HG03045 (cell line): ENCODE data around the gene NRGN.

ENCODE experiments used
- ATAC-seq: cut with Tn5 transposase; IDR thresholded peaks from one replicate; pipeline ENCODE4 v1.9.1; 2021; ENCODE audit warnings: mild to moderate bottlenecking, moderate library complexity; ENCODE audit not compliant: unreplicated experiment

Gene NRGN

DNA sequence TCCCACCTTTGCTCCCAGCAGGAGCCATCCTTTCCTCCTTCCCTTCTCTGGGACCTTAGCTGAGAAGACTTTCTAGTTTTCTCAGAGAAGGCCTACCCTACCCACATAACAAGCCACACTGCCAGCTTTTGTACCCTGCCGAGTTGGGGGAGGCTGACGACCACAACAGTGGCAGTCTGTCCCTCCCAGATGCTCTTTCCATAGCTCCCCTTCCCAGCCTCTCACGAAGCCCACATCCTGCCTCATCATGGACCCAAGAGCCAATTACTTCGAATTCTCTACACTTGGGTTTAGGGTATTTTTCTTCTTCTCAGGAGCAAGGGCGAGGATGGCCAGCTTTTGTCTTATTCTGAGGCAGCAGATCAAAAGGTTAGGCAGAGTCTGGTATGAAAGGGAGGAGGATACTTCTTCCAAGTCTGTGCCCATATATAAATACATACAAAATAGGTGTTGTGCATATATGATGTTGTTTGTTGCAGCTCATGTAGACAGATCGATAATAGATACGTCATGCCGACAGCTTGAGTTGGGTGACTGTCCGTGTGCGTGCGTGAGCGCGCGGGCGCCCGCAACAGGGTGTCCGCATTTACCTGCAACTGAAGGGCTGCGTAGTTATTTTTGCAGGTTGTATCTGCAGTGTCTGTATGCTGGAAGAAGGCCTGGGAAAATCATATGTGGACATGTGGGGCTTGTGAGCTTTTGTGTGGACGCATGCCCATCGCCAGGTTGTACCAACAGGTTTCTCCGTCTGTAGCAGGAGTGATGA, 846 bp upstream of the NRGN start:
- no peak for ATAC-seq

DNA sequence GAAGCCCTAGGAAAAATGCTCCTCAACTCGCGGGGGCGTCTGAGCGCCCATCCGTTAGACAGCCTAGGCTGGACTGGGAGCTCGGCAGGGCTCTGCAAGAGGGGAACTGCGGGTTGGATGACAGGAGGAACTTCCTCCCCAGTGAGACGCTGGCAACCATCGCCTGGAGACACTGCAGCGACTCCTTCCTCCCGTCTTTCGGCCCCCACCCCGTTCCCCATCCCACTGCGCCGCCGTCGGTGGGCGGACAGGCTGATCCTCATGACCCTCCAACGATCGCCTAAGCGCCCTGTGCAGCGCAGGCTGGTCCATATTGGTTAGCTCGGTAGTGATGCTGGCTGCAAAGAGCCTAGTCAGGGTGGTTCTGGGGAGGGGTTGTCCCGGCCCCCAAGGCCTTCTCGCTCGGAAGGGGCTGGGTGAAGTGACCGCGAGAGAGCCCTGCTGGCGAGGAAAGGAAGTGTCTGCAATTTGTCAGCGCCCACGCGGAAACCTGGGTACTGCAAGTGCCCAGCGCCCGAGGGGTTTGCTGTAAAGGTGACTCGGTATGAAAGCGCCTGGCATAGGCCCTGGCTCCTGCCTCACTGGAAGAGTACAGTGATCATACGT, 638 bp downstream of the NRGN start:
- peak; percentile 27 for ATAC-seq

- no peak for ATAC-seq
Observed at GRCh38 chr11:124742555-124742954, 2.8 kb downstream of the NRGN start.

DNA sequence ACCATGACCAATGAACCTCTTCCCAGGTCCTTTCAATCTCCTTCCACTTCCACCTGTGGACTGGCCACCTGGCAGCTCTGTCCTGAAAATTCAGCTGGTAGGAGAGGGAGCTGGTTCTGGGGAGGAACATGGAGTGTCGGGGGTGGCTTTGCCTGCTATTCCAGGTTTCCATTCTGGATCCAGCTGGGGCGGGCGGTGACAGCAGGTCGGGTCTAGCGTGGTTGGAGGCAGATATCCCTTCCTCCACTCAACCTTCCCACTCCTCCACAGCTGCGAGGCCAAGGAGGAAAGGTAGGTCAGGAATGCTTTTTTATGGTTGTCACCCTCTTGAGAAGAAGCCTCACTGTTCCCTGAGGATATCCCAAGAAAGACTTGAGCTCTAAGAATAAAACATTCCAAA, 3.3 kb downstream of the NRGN start:
- ATAC-seq: no peak

DNA sequence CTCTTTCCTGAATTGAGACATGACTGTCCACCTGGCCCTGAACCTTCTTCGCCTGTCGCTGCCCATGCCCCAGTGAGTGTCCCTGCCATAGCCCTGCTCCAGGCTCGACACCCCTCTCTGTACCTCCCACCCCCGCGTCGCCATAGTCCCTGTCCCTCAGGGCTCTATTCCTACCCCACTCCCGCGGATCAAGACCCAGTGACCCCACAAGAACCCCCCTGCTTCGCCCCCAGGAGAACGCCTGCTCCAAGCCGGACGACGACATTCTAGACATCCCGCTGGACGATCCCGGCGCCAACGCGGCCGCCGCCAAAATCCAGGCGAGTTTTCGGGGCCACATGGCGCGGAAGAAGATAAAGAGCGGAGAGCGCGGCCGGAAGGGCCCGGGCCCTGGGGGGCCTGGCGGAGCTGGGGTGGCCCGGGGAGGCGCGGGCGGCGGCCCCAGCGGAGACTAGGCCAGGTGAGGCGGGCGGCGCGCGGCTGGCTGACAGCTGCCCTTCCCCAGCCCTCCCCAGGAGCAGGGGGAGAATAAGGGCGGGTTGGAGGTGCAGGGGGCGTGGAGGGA, 5.6 kb downstream of the NRGN start:
- no peak for ATAC-seq

DNA sequence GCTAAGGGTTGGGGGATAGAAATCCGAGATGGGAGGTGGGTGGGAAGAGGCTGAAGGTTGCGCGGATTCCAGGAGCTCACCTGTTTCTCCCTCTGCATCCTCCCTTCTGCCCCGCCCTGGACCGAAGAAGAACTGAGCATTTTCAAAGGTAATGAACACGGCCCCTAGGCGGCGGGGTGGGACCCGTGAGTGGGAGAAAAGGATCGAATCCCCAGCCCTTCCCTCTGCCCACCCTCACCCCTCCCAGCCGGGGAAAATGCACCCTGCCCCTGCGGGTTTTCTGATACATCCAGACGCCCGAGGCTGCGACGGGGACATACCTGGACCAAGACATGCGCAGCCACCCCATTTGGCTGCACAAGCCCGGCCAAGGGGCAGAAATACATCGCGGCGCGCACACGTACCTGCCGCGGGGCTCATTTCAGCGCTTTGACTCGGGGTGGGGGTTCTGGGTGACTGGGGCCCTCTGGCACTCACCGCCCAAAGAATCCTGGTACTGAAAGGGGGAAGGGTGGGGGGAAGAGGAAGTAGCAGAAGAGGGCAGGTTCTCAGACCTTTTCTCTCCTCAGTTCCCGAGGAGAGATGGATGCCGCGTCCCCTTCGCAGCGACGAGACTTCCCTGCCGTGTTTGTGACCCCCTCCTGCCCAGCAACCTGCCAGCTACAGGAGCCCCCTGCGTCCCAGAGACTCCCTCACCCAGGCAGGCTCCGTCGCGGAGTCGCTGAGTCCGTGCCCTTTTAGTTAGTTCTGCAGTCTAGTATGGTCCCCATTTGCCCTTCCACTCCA, 6.3 kb downstream of the NRGN start:
- ATAC-seq: peak; percentile 15

DNA sequence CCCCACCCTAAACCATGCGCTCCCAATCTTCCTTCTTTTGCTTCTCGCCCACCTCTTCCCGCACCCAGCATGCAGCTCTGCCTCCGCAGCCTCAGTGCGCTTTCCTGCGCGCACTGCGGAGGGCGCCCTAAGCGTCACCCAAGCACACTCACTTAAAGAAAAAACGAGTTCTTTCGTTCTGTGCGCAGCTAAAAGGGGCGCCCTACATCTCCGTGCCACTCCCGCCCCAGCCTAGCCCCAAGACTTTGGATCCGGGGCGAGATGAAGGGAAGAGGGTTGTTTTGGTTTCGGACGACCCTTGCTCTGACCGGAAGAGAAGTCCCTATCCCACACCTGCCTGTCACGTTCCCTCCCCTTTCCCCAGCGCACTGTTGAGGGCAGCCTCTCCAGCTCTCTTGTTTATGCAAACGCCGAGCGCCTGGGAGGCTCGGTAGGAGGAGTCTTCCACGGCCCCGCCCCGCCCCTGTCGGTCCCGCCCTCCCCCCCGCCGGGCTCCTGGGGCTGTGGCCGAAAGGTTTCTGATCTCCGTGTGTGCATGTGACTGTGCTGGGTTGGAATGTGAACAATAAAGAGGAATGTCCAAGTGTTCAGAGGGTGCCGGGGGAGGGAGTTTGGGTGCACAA, 7.0 kb downstream of the NRGN start:
- peak; percentile 93 for ATAC-seq

- ATAC-seq: no peak
Observed at GRCh38 chr11:124747406-124748099, 7.8 kb downstream of the NRGN start.

DNA sequence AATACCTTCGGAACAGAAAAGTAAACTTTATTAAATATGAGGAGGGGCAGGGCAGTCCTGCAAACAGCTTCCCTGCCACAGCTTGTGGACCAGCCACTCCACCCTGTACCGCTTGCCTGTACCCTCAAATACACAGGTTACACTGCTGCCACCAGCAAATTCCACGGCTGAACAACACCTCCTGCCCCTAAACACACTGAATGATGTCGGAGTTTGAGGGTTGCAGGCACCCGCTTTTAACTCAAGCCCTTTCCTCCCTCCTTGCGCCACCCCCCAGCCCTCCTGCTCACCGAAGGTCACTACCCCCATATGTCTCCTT, 8.3 kb downstream of the NRGN start:
- ATAC-seq: no peak

GRCh38 chr11:124748481-124749343, 9.0 kb downstream of the NRGN start:
- no peak for ATAC-seq

- no peak for ATAC-seq
Observed at GRCh38 chr11:124749912-124750311, 10.2 kb downstream of the NRGN start.

DNA sequence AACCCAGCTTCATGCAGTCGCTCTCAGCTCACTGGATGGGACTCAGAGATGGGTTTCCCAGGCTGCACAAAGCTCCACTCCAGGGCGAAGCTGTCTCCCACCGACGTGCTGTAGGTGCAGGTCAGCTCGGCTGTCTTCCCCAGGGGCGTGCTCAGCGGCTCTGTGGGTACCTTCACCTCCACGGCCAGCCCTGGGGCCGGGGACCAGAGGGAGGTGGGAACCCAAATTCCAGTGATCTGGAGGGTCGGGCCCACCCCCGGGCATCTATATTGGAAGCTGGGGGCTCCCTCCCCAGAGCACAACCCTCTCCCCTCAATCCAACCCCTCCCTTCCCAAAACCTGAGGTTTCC, 11.6 kb downstream of the NRGN start:
- ATAC-seq: no peak

GRCh38 chr11:124751741-124752470, 12.2 kb downstream of the NRGN start, which contains the start of gene VSIG2:
Gene VSIG2, minus strand, starts transcription at chr11:124752255. Its CDS starts 118 bp downstream, at chr11:124752137.
- ATAC-seq: no peak

GRCh38 chr11:124752471-124753102, 12.8 kb downstream of the NRGN start:
- no peak for ATAC-seq

DNA sequence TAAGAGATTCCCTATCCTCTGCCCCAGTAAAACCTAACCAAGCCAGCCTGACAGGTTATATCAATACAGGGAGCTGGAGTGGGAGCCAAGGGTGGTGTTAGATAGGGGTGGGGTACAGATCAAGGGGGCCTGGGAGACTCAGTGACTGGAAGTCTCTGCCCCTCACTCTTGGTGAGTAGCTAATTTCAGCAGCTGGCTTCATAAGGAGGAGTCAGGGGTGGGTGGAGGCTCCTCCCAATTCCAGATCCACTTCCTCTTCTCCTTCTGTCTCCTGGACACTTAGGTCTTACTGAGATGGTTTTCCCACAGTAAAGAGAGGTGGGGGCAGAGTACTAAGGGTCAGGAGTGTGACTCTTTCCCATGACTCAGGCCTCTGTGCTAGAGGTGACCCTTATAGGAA, 13.5 kb downstream of the NRGN start:
- no peak for ATAC-seq

- no peak for ATAC-seq
Observed at GRCh38 chr11:124753624-124754023, 13.9 kb downstream of the NRGN start.

GRCh38 chr11:124754309-124754708, 14.6 kb downstream of the NRGN start:
- no peak for ATAC-seq

DNA sequence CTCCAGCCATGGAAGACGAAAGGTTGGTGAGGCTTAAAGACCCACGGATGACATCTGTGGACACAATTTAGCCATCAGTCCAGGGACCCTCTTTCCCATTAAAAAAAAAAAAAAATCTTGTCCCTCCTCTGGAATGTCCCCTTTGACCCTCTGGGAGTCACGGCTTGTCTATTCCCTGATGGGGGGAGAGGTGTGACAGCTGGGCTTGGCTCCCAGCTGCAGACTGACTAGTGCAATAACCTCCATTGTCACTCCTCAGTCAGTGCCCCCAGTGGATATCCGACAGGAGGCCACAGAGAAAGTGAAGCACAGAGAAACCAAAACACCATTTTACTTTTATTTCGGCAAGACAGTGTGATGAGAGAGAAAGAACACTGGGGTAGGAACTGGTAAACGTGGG, 15.0 kb downstream of the NRGN start:
- no peak for ATAC-seq
